HG02943 (cell line): ENCODE results near the gene CLTCL1.
"Not testable (repeated sequence)": the region's sequence is repeated elsewhere in the genome, so short reads cannot be mapped to it uniquely, and the experiment has no call there.

Experiments
- ATAC-seq: cut with Tn5 transposase; IDR thresholded peaks from one replicate; pipeline ENCODE4 v1.9.1; 2021; ENCODE audit warnings: mild to moderate bottlenecking, low read depth, moderate library complexity; ENCODE audit not compliant: unreplicated experiment

Gene CLTCL1

DNA sequence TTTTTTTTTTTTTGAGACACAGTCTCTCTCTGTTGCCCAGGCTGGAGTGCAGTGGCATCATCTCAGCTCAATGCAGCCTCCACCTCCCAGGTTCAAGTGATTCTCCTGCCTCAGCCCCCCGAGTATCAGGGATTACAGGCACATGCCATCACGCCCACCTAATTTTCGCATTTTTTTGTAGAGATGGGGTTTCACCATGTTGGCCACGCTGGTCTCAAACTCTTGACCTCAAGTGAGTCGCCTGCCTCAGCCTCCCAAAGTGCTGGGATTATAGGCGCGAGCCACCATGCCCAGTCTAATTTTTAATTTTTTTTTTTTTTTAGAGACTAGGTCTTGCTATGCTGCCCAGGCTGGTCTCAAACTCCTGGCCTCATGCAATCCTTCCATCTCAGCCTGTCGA lies 35.2 kb downstream of the CLTCL1 start:
- not testable (repeated sequence) for ATAC-seq

DNA sequence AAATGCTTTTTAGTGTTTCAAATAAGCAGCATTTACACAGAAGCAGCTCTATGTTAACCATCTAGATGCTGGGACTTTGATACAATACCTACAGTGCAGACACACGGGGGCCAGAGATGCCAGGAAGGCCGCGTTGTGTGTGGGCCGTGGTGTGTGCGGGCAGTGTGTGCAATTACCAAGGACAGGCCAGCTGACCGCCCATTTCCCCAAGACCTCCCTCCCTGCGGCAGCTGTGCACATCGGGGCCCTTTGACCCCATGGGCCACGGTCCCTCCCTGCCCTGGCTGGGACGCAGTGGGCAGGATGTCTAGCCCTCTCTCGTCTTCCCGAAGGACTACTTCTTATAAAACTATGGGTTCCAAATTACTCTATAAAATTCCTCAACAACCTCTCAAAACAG lies 38.4 kb downstream of the CLTCL1 start:
- no peak for ATAC-seq

DNA sequence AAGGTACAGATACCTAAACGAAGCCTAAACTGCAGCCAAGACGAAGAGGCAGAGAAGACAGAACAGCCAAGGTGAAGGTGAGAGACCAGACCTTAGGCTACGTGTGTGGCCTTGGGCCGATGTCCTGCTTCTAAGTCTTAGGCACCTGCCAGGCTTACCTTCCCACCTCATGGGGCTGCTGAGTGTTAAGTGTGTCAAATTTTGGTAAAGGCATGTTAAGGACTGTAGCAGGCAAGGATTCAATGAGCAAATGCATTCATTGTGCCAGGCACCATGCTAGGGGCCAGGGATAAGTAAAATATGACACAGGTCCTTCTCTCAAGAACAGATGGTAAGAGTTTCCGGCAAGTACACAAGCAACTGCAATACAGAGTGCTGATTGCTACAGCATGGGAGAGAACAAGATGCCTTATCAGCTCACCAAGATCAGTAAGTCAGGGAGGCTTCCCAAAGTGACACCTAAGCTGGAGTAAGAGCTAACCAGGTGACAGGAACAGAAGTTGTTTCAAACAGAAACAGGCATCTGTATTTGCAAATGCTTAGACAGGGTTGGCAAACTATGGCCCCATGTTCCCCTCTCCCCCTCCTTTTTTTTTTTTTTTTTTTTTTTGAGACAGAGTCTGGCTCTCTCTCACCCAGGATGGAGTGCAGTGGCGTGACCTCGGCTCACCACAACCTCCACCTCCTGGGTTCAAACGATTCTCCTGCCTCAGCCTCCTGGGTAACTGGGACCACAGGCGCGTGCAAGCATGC lies 46.7 kb downstream of the CLTCL1 start:
- ATAC-seq: no peak

DNA sequence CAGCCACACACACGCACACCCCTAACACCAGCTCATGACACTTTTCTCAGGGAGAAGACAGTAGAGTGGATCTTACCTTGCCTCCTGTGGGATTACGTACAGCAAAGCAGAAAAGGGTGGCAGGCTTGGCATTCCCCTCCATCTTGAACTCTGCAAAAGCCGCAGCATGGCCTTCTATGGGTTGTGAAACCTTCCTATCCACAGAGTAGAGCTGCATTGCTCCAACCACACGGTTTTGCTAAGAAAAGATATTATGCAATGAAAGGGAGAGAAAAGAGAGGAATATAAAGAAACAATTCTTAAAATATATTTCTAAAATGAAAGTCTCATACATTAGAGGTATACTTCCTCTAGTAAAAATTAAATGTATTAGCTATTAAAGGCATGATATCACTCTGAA lies 48.8 kb downstream of the CLTCL1 start:
- no peak for ATAC-seq

DNA sequence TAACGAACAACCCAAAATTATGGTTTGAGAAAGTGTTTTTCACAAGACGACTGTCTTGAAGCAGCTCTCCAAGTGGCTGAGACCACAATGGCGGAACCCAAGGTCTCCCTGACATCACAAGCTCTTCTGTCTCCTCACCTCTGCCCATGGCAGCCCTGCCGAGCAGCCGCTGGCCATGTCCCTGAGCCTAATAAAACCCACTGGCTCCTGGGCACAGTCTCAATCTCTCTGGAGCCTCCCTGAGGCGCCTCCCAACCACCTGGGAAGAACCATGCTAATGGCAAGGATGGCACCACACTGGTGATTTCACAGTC lies 50.0 kb downstream of the CLTCL1 start:
- ATAC-seq: no peak

DNA sequence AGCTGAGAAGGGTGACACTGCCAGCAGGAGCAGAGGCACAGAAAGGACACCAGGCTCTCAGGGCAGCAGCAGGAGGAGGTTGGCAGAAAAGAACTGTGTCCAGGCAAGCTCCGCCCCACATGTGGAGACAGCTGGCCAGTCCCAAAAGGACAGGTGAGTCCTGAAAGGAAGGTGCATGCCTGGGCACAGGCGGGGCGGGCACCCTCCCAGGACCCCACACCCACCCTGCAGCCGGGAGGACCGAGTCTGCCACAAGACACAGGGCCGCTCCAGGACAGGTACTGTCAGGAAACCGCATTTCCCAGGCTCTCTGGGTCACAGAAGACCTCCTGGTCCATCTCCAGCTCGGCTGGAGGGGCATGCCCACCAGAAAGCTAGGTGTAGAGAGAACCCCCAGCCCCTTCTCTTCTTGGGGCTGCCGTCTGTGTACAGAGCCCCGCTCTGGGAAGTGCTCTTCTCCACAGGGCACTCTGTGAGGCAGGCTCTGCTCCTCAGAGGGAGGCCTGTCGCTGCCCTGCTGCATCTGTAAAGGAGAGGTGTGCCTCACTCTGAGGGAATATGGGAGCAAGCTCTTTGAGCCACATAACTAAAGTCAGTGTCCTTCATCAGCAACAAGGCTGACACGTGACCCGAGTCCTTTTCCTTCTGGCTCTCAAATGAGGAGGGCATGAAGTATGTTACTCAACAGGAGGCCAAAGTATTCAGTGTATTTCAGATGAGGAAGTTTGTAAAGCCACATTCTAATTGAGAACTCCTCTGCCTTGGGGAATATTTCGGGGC lies 50.5 kb downstream of the CLTCL1 start:
- ATAC-seq: no peak

DNA sequence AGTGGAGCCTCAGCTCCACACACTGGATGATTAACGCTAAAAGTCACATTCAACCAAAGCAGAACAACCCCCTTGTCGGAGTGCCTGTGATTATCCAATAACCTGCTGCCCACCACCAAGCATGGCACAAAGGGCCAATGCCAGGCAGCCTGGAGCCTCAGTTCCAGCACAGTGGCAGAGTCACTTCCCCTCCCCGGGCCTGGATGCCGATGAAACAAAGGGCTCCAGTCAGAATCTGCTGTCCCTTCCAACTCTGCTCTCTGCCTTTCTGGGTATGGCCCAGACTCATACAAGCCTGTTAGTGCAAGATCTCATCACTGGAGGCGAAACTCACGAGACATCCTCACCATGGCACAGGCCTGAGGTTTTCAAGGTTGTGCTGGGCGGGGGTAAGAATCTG lies 52.1 kb downstream of the CLTCL1 start:
- no peak for ATAC-seq

DNA sequence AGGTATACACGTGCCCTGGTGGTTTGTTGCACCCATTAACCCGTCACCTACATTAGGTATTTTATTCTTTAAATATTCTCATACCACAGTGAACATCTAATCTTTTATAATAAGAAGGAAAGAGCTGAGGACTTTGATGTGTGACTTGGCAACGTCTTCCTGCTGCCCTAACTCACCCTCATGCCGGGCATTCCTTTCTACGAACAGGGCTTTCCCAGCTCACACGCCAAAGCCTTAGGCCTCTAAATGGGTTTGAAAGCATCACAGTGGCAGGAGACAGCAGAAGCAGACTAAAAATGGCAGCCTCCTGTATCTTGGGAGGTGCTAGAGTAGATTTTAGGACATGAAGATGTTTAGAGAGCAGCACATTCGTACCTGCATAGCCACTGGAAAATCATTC lies 52.6 kb downstream of the CLTCL1 start:
- no peak for ATAC-seq

DNA sequence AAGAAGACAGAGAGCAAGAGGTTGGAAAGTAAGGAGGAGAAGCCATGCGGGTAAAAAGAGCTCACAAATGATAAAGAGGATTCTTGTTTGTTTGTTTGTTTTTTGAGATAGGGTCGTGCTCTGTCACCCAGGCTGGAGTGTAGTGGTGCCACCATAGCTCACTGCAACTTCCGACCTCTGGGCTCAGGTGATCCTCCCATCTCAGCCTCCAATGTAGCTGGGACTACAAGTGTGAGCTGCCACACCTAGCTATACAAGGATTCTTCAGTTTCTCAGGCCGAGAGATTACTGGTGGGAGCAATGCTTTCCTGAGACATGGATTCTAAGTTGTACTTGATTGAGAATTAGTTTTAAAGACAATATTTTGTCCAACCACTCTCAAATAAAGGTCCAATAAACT lies 55.6 kb downstream of the CLTCL1 start:
- ATAC-seq: no peak

DNA sequence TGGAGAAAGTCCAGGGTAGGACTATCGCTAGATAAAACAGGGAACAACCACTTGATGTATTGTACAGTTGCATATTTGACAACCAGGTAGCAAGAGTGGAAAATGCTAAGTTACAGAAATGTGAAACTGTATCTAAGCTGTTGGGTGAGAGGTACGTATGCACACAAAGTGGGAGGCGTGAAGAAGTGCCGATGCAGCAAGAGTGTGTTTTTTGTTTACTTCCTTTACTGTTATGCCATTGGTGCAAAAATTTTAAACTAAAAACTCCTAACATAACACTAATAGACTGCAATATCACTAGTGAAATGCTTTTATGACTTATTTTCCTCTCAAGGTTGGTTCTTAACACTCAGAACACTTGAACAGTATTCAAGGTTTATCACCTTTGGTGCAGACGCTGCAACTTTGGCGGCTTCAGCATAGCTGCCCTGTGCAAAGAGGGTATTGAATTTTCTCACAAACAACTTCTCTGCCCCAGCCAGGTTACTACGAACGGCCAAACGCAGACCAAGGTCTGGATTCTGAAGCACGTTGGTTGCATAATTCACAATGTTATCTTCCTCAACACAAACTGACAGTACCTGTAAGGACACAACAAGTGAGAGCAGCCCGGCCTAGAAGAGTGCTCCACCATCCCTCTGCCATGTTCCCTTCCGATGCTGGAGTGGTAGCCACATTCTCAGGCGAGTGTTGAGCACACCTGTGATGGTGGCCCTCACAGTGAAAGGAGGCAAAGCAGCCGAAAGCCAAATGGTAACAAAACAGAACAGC lies 57.2 kb downstream of the CLTCL1 start:
- no peak for ATAC-seq

DNA sequence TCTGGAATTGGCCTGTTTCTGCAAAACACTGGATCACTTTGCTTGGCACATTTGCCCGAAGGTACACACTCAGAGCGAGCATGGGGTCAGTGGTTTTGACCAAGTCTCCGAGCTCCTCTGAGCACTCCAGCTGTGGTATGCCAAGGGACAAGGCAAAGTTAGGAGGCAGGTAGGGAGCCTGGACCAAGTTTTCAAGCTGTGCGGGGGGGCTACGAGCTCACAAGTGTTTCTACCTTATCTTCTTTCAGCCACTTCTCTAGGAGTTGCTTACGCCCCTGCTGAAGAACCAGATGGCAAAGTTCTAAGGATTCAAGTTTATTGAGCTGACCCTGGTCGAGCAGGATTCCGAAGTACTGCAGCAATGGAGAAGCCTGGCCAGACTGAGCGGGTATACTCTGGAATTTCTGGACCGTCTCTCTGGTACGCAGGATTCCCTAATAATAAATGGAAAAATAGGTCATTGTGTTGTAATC lies 58.3 kb downstream of the CLTCL1 start:
- no peak for ATAC-seq

DNA sequence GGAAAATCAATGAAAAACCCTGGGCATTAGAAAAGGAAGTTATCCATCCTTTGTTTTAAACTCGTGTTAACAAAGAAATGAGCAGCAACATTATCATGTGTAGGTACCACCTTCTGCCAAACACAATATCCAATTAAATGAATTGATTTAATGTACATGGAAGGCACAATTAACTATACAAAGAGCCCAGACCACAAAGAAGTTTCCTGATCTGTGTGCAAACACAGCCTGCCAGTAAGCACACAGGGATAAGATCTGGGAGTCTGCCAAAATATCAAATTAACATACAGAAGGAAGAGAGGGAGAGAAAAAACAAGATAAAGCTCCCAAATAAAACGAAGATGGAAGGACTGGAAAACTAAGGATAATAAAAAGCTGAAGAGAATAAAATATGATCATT lies 58.9 kb downstream of the CLTCL1 start:
- ATAC-seq: no peak

DNA sequence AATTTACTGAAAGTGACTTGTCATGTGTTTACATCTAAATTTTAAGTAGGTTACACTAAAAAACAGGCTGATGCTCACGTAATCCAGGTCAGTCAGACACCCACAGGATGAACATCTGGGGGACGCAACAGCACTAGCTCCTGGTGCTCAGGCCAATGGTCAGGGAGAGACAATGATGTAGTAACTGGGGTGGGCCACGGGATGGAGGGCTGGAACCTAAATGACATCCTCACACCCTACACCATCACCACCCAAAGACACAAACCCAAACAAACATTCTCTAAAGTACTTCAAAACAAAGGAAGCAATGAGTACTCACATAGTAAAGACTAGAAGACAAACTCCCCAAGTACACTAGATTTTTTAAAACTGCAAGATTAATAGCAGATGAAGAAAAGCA lies 59.5 kb downstream of the CLTCL1 start:
- no peak for ATAC-seq

DNA sequence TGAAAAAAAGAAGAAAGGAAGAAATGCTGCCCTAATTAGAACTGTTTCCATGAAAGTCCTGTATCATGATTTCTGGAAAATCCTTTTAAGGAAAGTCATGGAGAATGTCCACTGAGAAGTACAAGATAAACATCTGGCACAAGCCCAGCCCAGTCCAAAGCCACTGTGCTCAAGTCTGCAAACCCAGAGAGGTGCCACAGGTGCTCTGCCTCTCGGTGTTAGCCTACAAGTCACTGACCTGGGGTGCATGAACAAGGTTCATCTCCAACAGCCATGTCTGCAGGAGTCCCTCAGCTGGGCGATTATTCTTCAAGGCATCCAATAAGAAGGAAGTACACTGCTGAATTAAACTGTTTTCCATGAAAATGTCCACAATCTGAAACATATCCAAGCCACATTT lies 61.9 kb downstream of the CLTCL1 start:
- ATAC-seq: no peak

DNA sequence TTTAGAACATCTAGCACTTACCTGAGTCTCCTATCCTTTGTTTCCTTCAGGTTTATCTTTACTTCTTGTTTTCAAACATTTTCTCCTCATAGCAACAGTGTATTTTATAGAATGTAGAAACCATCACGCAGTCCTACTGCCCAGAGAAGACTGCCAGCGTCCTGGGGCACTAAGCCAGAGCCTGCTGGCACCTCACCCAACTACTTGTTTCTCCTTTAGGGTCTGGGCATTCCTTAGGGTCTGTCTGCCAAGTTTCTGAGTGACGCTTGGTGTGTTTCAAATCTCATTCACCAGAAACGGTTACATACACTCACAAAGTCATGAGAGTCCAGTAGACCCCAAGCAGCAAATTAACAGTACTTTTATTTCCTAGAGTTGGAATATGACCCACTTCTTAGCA lies 63.3 kb downstream of the CLTCL1 start:
- no peak for ATAC-seq

DNA sequence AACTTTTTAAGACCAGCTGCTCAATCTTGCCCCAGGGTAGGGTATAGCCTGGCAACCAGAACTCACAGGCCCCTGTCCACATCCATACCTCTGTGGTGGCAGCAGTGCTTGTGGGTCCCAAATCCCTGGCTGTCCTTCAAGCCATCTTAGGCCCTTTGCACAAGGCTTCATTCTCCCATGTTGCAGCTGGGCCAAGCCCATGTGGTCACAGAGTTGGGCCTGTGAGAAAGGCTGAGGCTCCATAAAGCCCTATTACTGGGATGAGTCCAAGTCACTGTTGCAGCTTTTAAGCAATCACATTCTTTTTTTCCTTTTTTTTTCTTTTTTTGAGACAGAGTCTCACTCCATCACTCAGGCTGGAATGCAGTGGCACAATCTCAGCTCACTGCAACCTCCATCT lies 65.1 kb downstream of the CLTCL1 start:
- ATAC-seq: no peak

DNA sequence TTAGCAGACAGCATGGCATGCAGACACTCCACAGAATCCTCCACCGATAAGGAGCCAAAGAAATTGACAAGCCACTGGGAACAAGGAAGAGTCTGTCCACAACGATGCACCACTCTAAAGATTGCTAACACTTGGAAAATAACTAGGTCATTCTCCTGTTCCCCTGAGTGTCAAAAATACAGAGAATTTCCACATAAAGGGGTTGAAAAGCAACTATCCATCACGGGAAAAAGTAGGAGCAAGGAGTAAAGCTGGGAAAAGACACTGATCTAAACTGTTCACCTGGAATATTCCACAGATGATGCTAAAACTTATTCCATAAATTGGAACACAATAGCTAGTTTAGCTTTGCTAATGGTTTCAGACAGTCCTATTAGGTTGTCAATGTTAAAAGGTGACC lies 66.0 kb downstream of the CLTCL1 start:
- ATAC-seq: no peak

DNA sequence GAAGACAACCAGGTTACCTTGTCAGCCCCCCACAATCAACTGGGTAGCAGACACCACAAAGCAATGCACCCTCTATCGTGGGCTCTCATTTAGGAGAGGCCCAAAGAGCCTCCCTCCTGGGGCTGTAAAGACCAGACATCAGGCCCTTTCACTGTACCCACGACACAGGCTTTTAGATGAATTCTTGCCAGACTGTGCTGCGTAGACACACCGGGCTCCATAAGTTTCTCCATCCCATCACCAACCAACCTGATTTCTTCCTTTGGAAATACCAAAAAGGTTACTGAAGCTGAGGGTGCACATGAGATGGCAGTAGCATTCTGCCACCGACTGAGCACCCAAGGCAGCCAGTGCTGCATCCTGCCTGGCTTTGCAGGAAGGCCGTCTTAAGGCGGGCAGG lies 66.5 kb downstream of the CLTCL1 start:
- no peak for ATAC-seq

DNA sequence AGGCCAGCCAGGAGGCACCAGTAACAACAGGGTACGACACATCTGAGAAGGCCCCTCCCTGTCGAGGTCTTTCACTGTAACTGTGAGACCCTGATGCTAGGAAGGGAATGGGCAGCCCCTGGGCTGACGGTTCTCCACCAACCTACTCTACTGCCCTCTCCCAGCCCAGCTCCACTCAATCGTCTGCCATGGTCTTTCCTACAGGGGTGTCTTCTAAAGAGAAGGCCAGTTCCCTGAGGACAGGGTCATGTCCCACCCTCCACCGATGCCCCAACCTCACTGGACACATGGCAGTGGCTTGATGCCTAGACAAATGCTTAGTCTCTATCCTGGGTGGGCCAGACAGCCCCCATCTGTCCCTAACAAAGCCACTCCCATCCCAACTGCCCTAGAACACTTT lies 67.0 kb downstream of the CLTCL1 start:
- ATAC-seq: no peak

DNA sequence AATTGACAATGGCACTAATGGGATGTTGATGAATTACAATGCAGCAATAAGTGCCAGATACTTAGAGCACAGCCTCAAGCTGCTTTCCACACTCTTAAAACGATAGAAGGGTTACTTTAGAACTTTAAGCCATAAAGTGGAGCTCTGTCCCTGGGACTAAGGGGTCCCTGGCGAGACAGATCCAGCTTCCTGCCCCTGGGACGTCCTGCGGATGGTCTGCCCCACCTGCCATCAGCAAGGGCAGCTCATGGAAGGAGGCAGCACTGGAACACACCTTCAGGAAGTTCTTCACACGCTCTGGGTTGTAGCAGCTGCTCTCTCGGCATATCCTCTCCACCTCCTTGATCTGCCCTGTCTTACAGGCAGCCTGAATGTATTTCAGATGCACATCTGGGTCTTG lies 67.9 kb downstream of the CLTCL1 start:
- no peak for ATAC-seq

DNA sequence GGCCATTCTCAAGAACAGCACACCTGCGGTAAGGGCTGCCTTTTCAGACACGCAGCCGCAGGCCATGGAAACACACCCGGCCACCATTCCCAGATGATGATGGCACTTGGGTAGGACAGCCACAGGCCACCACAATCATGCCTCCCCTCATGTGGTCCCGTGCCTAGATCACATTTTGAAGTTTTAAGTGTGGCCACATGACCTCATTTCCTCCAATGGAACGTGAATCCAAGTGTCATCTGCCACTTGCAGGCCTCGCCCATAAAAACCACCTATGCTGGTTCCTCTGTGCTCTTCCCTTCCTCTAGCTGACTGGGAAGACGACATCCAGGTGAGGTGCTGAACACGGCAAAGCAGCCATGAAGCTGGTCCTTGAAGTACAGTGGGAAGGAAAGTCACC lies 68.4 kb downstream of the CLTCL1 start:
- ATAC-seq: no peak
